Upper lobe of left lung (tissue), 6 donors: ENCODE data around the gene C19orf25. TPM values are rescaled to one million over a fixed set of nuclear protein-coding genes. Genes with fewer than 3 reads are reported as not detected.
A peak's percentile ranks its signal among the peaks of the same experiment; 100 is the strongest.

Experiments
- ATAC-seq, 2 donors: fragments of 200-7000 bp; cut with Tn5 transposase; one replicate each; pipeline ENCODE4 v1.9.1; 2022; ENCODE audit warnings: mild to moderate bottlenecking in 2 of 2, moderate library complexity in 2 of 2; ENCODE audit not compliant: low FRiP score in 2 of 2
- DNase-seq, 2 donors: peaks; one replicate each; pipeline ENCODE4 v3.0.0-alpha.2; 2019 to 2020
- H3K27ac ChIP-seq, 4 donors: fragments of 200-600 bp; sonication (generic); one replicate each; pipeline ENCODE4 v1.5.1; 2016 to 2019
- H3K27me3 ChIP-seq, 4 donors: fragments of 200-600 bp; sonication (generic); one replicate each; pipeline ENCODE4 v1.5.1; 2017 to 2019
- H3K36me3 ChIP-seq, 4 donors: fragments of 200-600 bp; sonication (generic); one replicate each; pipeline ENCODE4 v1.5.1; 2016 to 2019
- H3K4me1 ChIP-seq, 4 donors: fragments of 200-600 bp; sonication (generic); one replicate each; pipeline ENCODE4 v1.5.1; 2018 to 2019
- H3K4me3 ChIP-seq, 4 donors: fragments of 200-600 bp; sonication (generic); one replicate each; pipeline ENCODE4 v1.5.1; 2017 to 2019; ENCODE audit warnings: mild to moderate bottlenecking in 2 of 4, moderate library complexity in 1 of 4
- H3K9me3 ChIP-seq, 4 donors: fragments of 200-600 bp; sonication (generic); one replicate each; pipeline ENCODE4 v1.5.1; 2018 to 2019
- CTCF ChIP-seq, 6 experiments: fragments of 450-650 bp in 4 of 6; fragments of 200-600 bp in 2 of 6; sonication (generic) in 2 of 6; IDR thresholded peaks; one replicate each; pipeline ENCODE4 v1.5.1; 2016 to 2019; ENCODE audit warnings: antibody characterized with exemption in 6 of 6
- EP300 ChIP-seq, 4 donors: sonication (generic); formaldehyde crosslinking; IDR thresholded peaks; one replicate each; pipeline ENCODE4 v1.5.1; 2017; ENCODE audit warnings: antibody characterized with exemption in 4 of 4, control low read depth in 2 of 4
- POLR2A ChIP-seq, 4 donors: fragments of 450-650 bp; IDR thresholded peaks; one replicate each; pipeline ENCODE4 v1.5.1; 2016 to 2017; ENCODE audit warnings: antibody characterized with exemption in 4 of 4, mild to moderate bottlenecking in 2 of 4
- POLR2AphosphoS5 ChIP-seq, 2 donors: sonication (generic); formaldehyde crosslinking; IDR thresholded peaks; one replicate each; pipeline ENCODE4 v1.5.1; 2017; ENCODE audit warnings: antibody characterized with exemption in 2 of 2
- WGBS, 2 donors: methylation state at CpG; one replicate each; pipeline ENCODE4 v1.1.5; 2017 to 2018; 5-methylcytosine and 5-hydroxymethylcytosine counted together
- total RNA-seq, 6 donors: library from RNA; depleted of rRNA in 4 of 6; stranded (reverse); fragments of >200 nt in 4 of 6; gene quantifications; one replicate each; pipeline versions ENCODE4 v1.1.0 to v1.2.1, GENCODE V29; 2016 to 2021
- donor health status: DM: no; HTN: no; CAD: no; lungs with moderate emphysema.
- donor health status: DM: no; HTN: yes; CAD: no; lungs with severe emphysema.

C19orf25 gene
- total RNA-seq, 6 donors from 2014 or later, result 27.2 to 82.8 (median 37.5) TPM

- DNase-seq, result peak in 1 of 2 donors; percentile 67
- Histone ChIP-seq H3K36me3 (peaks cover 0 to 26% (median 11%) of the 10 kb centered on the region in 4 donors), H3K4me1 (peaks cover 28 to 41% (median 32%) of the 10 kb centered on the region in 4 donors), H3K4me3 (no peak overlapping the region), H3K27ac (no peak overlapping the region), H3K9me3 (no peaks in the 10 kb centered on the region), H3K27me3 (peaks cover 0 to 20% (median 10%) of the 10 kb centered on the region in 4 donors)
- no peak for ATAC-seq
- TF ChIP-seq POLR2A (IDR thresholded peaks at IDR 0.05), result no peak
- TF ChIP-seq POLR2AphosphoS5 (IDR thresholded peaks at IDR 0.05), result no peak
- no peak for TF ChIP-seq EP300 (IDR thresholded peaks at IDR 0.05)
- no peak for TF ChIP-seq CTCF (IDR thresholded peaks at IDR 0.05)
- WGBS, 2 donors, result 95 to 96% methylated on average over 16 to 27 of the region's 31 CpGs
Measured at GRCh38 chr19:1475751-1476437, 3.1 kb downstream of the C19orf25 start.

- Histone ChIP-seq H3K9me3 (no peaks in the 10 kb centered on the region), H3K27ac (no peak overlapping the region), H3K36me3 (peaks cover 0 to 26% (median 11%) of the 10 kb centered on the region in 4 donors), H3K27me3 (peaks cover 5 to 30% (median 19%) of the 10 kb centered on the region in 4 donors), H3K4me1 (peaks cover 39 to 51% (median 43%) of the 10 kb centered on the region in 4 donors), H3K4me3 (no peak overlapping the region)
- TF ChIP-seq POLR2A (IDR thresholded peaks at IDR 0.05) (no peak), CTCF (IDR thresholded peaks at IDR 0.05) (no peak), EP300 (IDR thresholded peaks at IDR 0.05) (no peak), POLR2AphosphoS5 (IDR thresholded peaks at IDR 0.05) (no peak)
- WGBS, 2 donors, result 89 to 95% methylated on average over 12 to 26 of the region's 26 CpGs
- no peak for ATAC-seq
- peak in 1 of 2 donors; percentile 67 for DNase-seq
Measured at GRCh38 chr19:1474765-1475351, 4.2 kb downstream of the C19orf25 start.

GRCh38 chr19:1474011-1474764 is 4.8 kb downstream of the C19orf25 start:
- Histone ChIP-seq H3K4me1 (peaks cover 37 to 52% (median 42%) of the 10 kb centered on the region in 4 donors), H3K9me3 (no peaks in the 10 kb centered on the region), H3K27me3 (peaks cover 5 to 37% (median 23%) of the 10 kb centered on the region in 4 donors), H3K4me3 (no peak overlapping the region), H3K36me3 (peaks cover 0 to 26% (median 11%) of the 10 kb centered on the region in 4 donors), H3K27ac (no peak overlapping the region)
- DNase-seq (peak in 1 of 2 donors; percentile 73), ATAC-seq (no peak)
- WGBS, 2 donors, result 70 to 83% methylated on average over 15 to 31 of the region's 31 CpGs
- no peak for TF ChIP-seq POLR2A (IDR thresholded peaks at IDR 0.05)
- no peak for TF ChIP-seq POLR2AphosphoS5 (IDR thresholded peaks at IDR 0.05)
- no peak for TF ChIP-seq EP300 (IDR thresholded peaks at IDR 0.05)
- no peak for TF ChIP-seq CTCF (IDR thresholded peaks at IDR 0.05)

GRCh38 chr19:1473085-1473851 is 5.7 kb downstream of the C19orf25 start:
- TF ChIP-seq POLR2A (IDR thresholded peaks at IDR 0.05) (no peak), CTCF (IDR thresholded peaks at IDR 0.05) (no peak), POLR2AphosphoS5 (IDR thresholded peaks at IDR 0.05) (no peak), EP300 (IDR thresholded peaks at IDR 0.05) (no peak)
- Histone ChIP-seq H3K9me3 (no peaks in the 10 kb centered on the region), H3K4me3 (no peak overlapping the region), H3K4me1 (peaks cover 41 to 55% (median 47%) of the 10 kb centered on the region in 4 donors), H3K27me3 (peaks cover 5 to 46% (median 31%) of the 10 kb centered on the region in 4 donors), H3K36me3 (peaks cover 0 to 26% (median 11%) of the 10 kb centered on the region in 4 donors), H3K27ac (no peak overlapping the region)
- ATAC-seq (no peak), DNase-seq (peak in 1 of 2 donors; percentile 50)
- 69 to 82% methylated on average over 10 to 20 of the region's 20 CpGs for WGBS, 2 donors
